ENCODE results near the gene SPANXD.
"Not testable (repeated sequence)": the region's sequence is repeated elsewhere in the genome, so short reads cannot be mapped to it uniquely, and the experiment has no call there.

The SPANXD gene, protein sequence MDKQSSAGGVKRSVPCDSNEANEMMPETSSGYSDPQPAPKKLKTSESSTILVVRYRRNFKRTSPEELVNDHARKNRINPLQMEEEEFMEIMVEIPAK

DNA sequence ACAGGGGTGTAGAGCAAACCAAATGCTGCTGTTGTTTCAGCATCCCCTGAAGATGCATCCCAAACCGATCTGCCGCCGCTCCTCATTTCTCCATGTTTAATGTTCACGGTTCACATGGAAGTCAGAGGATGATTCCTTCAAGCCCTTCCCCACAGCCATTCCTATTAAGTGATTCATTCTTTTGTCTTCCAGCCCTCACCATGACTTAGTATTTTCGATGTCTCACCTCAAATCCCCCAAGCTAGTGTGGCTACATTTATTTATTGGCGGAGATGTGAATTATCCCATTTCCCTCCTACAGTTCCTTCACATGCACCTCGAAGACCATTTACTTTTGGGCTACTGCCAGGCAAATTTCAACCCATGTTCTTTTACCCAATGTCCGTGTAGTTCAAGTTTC is at the start of gene SPANXD:
TSS of gene SPANXD (minus strand) at position 101 of the 400 bp plus-strand sequence. CDS start 334 bp downstream, outside the sequence.
- not testable (repeated sequence) for H3K4me1 ChIP-seq (ENCODE audit: insufficient read depth, low read length); H3K27me3 ChIP-seq (ENCODE audit: insufficient read depth, low read length); H3K9ac ChIP-seq (ENCODE audit: low read depth, low read length); H3K9me3 ChIP-seq (ENCODE audit: insufficient read depth, low read depth, low read length); H3K36me3 ChIP-seq (ENCODE audit: insufficient read depth, low read depth, low read length); H3K4me3 ChIP-seq (ENCODE audit: low read length); H3K27ac ChIP-seq (ENCODE audit: low read length)

DNA sequence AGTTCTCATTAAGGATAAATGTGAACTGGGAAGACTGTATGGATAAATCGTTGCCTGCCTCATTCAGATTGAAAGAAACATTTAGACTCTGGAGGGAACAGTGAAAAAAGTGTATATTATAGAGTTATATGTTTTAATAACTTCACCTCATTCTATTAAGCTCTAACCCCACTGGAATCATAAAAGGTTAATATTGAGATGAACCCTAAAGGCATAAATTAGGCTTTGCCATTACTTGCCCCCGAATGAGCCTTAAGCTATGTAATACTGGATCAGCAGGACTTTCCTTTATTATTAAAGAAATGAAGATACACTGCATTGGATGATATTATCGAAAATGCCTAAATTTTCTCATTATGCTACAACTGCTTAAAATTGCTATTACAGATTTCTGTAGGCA is 44.1 kb upstream of the SPANXD start:
- Histone ChIP-seq H3K4me1 (ENCODE audit: insufficient read depth, low read length) (no peaks in the 10 kb centered on the region), H3K9me3 (ENCODE audit: insufficient read depth, low read depth, low read length) (no peaks in the 10 kb centered on the region), H3K9ac (ENCODE audit: low read depth, low read length) (no peak overlapping the region), H3K4me3 (ENCODE audit: low read length) (no peak overlapping the region), H3K27ac (ENCODE audit: low read length) (no peak overlapping the region), H3K36me3 (ENCODE audit: insufficient read depth, low read depth, low read length) (no peaks in the 10 kb centered on the region), H3K27me3 (ENCODE audit: insufficient read depth, low read length) (no peaks in the 10 kb centered on the region)

DNA sequence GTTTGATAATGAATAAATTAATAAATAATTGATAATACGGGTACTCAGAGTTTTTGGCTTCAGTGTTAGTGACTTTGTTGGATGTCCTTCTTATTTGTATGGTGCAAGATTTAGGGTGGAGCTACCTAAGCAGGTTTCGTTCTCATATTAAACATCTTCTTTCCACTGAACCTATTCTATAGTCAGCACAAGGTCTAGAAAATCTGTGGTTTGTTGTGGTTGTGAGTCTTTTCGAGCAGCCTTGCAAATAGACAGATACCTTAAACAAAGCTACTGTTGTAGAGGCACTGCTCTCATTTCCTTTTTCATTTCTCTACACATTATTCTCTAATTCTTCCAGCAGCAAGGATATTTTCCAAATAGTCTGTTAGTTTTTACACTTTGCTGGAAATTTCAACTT is 38.1 kb upstream of the SPANXD start:
- Histone ChIP-seq H3K9me3 (ENCODE audit: insufficient read depth, low read depth, low read length) (no peaks in the 10 kb centered on the region), H3K27me3 (ENCODE audit: insufficient read depth, low read length) (no peaks in the 10 kb centered on the region)

DNA sequence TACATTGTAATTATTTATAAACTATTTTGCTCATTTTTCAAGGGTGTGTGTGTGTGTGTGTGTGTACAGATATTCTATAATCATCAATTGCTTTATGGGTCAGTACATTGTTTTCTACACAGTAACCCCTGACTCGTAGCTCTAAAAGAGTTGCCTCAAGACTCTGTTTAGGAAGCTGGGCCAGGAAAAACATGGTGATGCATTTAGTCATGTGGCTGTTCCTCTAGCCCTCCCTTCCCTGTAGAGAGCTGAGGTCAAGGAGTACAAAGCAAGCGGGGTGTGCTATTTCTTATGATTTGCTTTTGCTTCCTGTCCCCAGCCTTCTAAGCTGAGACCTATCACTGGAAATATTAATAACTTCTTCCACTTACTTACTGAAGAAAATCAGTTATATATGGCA is 34.8 kb upstream of the SPANXD start:
- Histone ChIP-seq H3K27ac (ENCODE audit: low read length) (no peak overlapping the region), H3K9me3 (ENCODE audit: insufficient read depth, low read depth, low read length) (no peaks in the 10 kb centered on the region), H3K4me1 (ENCODE audit: insufficient read depth, low read length) (no peaks in the 10 kb centered on the region), H3K27me3 (ENCODE audit: insufficient read depth, low read length) (no peaks in the 10 kb centered on the region), H3K4me3 (ENCODE audit: low read length) (no peak overlapping the region), H3K36me3 (ENCODE audit: insufficient read depth, low read depth, low read length) (no peaks in the 10 kb centered on the region), H3K9ac (ENCODE audit: low read depth, low read length) (no peak overlapping the region)

More for the DNA sequence above, 38.1 kb upstream of the SPANXD start:
- Histone ChIP-seq H3K27ac (ENCODE audit: low read length) (no peak overlapping the region), H3K4me3 (ENCODE audit: low read length) (no peak overlapping the region), H3K4me1 (ENCODE audit: insufficient read depth, low read length) (no peaks in the 10 kb centered on the region), H3K9ac (ENCODE audit: low read depth, low read length) (no peak overlapping the region), H3K36me3 (ENCODE audit: insufficient read depth, low read depth, low read length) (no peaks in the 10 kb centered on the region)

DNA sequence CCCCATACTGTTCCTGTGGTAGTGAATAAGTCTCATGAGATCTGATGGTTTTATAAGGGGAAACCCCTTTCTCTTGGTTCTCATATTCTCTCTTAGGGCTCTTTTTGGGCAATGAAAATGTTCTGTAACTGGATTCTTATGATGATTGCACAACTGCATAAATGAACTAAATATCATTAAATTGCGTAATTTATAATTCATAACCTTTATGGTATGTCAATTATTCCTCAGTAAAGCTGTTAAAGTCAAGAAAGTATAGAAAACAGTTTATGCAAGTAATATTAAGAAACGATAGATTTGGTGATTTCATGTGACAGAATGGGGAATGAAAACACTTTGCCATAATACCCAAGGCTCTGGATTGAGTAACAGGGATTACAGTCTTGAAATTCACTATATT is 33.5 kb upstream of the SPANXD start:
- Histone ChIP-seq H3K9ac (ENCODE audit: low read depth, low read length) (no peak overlapping the region), H3K4me1 (ENCODE audit: insufficient read depth, low read length) (no peaks in the 10 kb centered on the region), H3K27me3 (ENCODE audit: insufficient read depth, low read length) (no peaks in the 10 kb centered on the region), H3K36me3 (ENCODE audit: insufficient read depth, low read depth, low read length) (no peaks in the 10 kb centered on the region), H3K27ac (ENCODE audit: low read length) (no peak overlapping the region), H3K4me3 (ENCODE audit: low read length) (no peak overlapping the region), H3K9me3 (ENCODE audit: insufficient read depth, low read depth, low read length) (no peaks in the 10 kb centered on the region)

DNA sequence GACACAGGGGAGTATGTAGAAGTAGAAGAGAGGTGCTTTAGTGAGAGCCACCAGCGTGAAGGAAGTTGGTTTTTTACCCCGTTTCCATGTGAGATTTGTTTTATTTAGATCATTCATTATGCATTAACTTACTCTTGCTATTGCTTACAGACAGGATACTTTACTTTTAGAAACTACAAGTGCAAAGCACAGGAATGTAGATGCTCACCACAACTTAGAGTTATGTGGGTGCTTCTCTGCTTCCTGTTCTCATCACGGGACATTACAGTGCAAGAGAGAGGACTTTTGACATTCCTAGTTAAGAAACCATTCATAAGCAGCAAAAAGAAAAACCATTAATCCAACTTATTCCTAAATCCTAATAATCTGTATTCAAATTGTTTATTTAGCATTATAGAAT is 25.6 kb upstream of the SPANXD start:
- Histone ChIP-seq H3K27ac (ENCODE audit: low read length) (no peak overlapping the region), H3K4me3 (ENCODE audit: low read length) (no peak overlapping the region), H3K4me1 (ENCODE audit: insufficient read depth, low read length) (no peaks in the 10 kb centered on the region), H3K36me3 (ENCODE audit: insufficient read depth, low read depth, low read length) (no peaks in the 10 kb centered on the region), H3K27me3 (ENCODE audit: insufficient read depth, low read length) (no peaks in the 10 kb centered on the region), H3K9ac (ENCODE audit: low read depth, low read length) (no peak overlapping the region), H3K9me3 (ENCODE audit: insufficient read depth, low read depth, low read length) (no peaks in the 10 kb centered on the region)

DNA sequence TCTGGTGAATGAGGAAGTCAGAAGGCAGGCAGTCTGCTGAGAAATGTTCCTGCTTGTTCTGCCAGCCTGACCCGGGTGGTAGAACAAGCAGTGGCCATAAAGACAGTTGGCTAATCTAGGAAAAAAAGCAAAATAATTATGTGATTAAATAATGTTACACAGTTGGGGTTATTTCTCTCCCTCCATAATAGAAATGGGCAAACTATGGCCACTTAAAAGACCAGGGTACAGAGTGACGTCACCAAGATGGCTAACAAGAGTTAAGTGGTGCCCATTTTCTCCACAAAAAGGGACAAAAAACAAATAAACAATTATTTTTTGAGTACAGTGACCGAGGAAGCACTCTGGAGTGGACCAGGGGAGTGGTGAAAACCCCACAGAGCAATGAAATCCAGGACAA is 16.1 kb upstream of the SPANXD start:
- Histone ChIP-seq H3K4me3 (ENCODE audit: low read length) (no peak overlapping the region), H3K4me1 (ENCODE audit: insufficient read depth, low read length) (no peaks in the 10 kb centered on the region), H3K9ac (ENCODE audit: low read depth, low read length) (no peak overlapping the region), H3K27ac (ENCODE audit: low read length) (no peak overlapping the region), H3K36me3 (ENCODE audit: insufficient read depth, low read depth, low read length) (no peaks in the 10 kb centered on the region), H3K27me3 (ENCODE audit: insufficient read depth, low read length) (no peaks in the 10 kb centered on the region), H3K9me3 (ENCODE audit: insufficient read depth, low read depth, low read length) (no peaks in the 10 kb centered on the region)

DNA sequence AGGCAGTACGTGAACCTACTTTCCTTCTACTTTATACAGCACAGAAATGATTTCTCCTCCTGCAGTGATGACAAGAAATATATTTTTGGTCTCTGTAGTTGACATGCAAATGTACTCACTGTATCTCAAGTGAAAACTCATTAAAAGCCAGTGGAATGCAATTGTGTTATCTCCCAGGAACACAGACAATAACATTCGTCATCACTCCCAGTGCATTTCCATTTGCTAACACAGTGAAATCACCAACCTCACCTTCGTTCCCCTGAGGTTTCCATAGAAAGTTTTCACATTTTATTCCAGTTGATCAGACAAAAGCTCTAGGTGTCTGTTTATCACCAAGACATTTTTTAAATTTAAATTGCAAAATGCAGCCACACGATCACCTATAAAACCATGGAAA is 2.5 kb upstream of the SPANXD start:
- H3K4me1 ChIP-seq (ENCODE audit: insufficient read depth, low read length): no peaks in the 10 kb centered on the region
- H3K27ac ChIP-seq (ENCODE audit: low read length): no peak overlapping the region
- no peaks in the 10 kb centered on the region for H3K9me3 ChIP-seq (ENCODE audit: insufficient read depth, low read depth, low read length)
- H3K4me3 ChIP-seq (ENCODE audit: low read length): no peak overlapping the region
- H3K9ac ChIP-seq (ENCODE audit: low read depth, low read length): no peak overlapping the region
- no peaks in the 10 kb centered on the region for H3K36me3 ChIP-seq (ENCODE audit: insufficient read depth, low read depth, low read length)
- H3K27me3 ChIP-seq (ENCODE audit: insufficient read depth, low read length): no peaks in the 10 kb centered on the region

DNA sequence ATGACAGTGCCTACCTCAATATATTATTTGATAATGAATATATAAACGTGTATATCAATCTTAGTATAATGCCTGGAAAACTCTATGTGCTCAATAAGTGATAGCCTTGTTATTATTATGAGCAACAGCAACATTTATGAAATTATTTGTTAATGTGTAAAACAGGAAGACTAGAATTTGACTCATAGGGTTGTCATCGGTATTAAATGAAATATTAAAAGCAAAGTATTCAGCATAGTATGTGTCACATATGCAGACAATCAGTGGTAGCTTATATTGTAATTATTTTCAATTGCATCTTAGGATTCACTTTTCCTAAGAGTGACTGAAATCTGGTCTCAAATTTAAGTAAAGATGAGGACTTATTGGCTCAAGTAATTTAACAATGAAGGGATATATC is 24.6 kb downstream of the SPANXD start:
- no peak overlapping the region for H3K9ac ChIP-seq (ENCODE audit: low read depth, low read length)
- H3K4me1 ChIP-seq (ENCODE audit: insufficient read depth, low read length): no peaks in the 10 kb centered on the region
- no peaks in the 10 kb centered on the region for H3K9me3 ChIP-seq (ENCODE audit: insufficient read depth, low read depth, low read length)
- H3K4me3 ChIP-seq (ENCODE audit: low read length): no peak overlapping the region
- no peak overlapping the region for H3K27ac ChIP-seq (ENCODE audit: low read length)
- H3K36me3 ChIP-seq (ENCODE audit: insufficient read depth, low read depth, low read length): no peaks in the 10 kb centered on the region
- H3K27me3 ChIP-seq (ENCODE audit: insufficient read depth, low read length): no peaks in the 10 kb centered on the region

DNA sequence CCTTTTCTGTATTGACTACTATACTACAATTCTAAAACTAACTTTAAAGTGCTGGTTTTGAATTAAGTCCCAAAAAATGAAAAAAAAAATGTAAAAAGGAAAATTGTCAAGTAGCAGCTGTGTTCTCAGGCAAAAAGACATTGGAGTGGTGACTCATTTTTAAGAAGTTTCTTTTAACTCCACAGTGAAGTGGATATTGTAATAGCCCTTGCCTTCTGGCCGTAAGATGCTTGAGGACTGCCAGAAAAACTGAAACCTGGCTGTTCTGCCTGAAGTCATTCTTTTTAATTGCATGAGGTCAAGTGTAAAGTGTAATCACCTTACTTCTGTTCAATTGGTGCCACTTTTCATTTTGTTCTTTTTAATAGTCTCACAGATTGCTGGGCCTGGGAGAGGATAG is 28.9 kb downstream of the SPANXD start:
- Histone ChIP-seq H3K36me3 (ENCODE audit: insufficient read depth, low read depth, low read length) (no peaks in the 10 kb centered on the region), H3K9ac (ENCODE audit: low read depth, low read length) (no peak overlapping the region), H3K27me3 (ENCODE audit: insufficient read depth, low read length) (no peaks in the 10 kb centered on the region), H3K4me3 (ENCODE audit: low read length) (no peak overlapping the region), H3K27ac (ENCODE audit: low read length) (no peak overlapping the region), H3K4me1 (ENCODE audit: insufficient read depth, low read length) (no peaks in the 10 kb centered on the region), H3K9me3 (ENCODE audit: insufficient read depth, low read depth, low read length) (no peaks in the 10 kb centered on the region)

DNA sequence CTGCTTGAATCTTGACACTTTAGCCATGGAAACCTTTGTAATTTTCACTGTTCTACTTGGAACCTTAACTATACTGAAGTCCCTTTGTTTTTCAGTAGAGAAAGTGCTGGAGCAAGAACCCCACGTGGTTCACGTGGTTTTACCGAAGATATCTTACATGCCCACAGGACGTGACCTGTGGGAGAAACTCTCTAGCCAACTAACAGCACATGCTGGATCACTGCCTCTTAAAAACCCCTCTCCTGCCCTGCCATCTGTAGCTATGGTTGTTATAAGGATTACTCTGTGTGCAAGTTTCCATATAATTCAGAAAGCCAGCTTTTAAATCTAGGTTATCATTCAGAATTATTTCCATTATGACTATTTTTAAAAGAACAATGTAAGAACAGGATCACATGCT is 30.2 kb downstream of the SPANXD start:
- Histone ChIP-seq H3K4me3 (ENCODE audit: low read length) (no peak overlapping the region), H3K36me3 (ENCODE audit: insufficient read depth, low read depth, low read length) (no peaks in the 10 kb centered on the region), H3K27ac (ENCODE audit: low read length) (no peak overlapping the region), H3K9me3 (ENCODE audit: insufficient read depth, low read depth, low read length) (no peaks in the 10 kb centered on the region), H3K9ac (ENCODE audit: low read depth, low read length) (no peak overlapping the region), H3K27me3 (ENCODE audit: insufficient read depth, low read length) (no peaks in the 10 kb centered on the region), H3K4me1 (ENCODE audit: insufficient read depth, low read length) (no peaks in the 10 kb centered on the region)

DNA sequence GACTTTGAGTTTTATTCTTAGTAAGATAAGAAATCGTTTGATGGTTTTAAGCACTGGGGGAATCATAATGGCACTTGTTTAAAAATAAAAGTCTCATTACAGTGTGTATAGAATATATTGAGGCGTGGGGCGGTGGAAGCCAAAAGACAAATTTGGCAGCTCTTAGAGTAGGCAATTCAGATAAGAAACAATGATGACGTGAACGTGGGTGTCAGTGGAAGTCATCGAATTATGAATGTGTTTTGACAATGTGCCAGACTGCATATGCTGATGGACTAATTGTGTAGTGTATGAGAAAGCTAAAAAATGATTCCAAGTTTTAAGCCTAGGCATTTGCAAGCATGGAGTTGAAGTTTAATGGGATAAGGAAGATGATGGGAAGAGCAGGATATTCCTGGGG is 35.8 kb downstream of the SPANXD start:
- H3K36me3 ChIP-seq (ENCODE audit: insufficient read depth, low read depth, low read length): no peaks in the 10 kb centered on the region
- H3K27me3 ChIP-seq (ENCODE audit: insufficient read depth, low read length): no peaks in the 10 kb centered on the region
- H3K4me1 ChIP-seq (ENCODE audit: insufficient read depth, low read length): no peaks in the 10 kb centered on the region
- no peak overlapping the region for H3K9ac ChIP-seq (ENCODE audit: low read depth, low read length)
- H3K27ac ChIP-seq (ENCODE audit: low read length): no peak overlapping the region
- H3K4me3 ChIP-seq (ENCODE audit: low read length): no peak overlapping the region
- no peaks in the 10 kb centered on the region for H3K9me3 ChIP-seq (ENCODE audit: insufficient read depth, low read depth, low read length)

DNA sequence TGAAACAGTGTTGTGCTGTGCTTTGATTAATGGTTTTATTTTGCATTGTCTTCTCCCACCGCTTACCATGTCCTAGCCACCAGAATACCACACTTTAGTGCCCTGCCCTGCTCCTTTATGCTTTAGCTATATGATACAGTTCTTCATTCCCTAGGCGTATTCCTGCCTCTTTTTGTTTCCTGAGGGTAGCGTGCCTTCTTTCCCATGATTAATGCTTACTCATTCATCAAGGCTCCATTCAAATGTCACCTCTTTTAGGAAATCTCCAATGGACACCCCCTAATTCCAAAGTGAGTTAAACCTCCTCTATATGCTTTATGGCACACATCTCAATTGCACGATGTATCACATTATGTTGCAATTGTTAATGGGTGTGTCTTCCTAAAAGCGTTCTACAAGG is 46.3 kb downstream of the SPANXD start:
- Histone ChIP-seq H3K27me3 (ENCODE audit: insufficient read depth, low read length) (no peaks in the 10 kb centered on the region), H3K9me3 (ENCODE audit: insufficient read depth, low read depth, low read length) (no peaks in the 10 kb centered on the region), H3K9ac (ENCODE audit: low read depth, low read length) (no peak overlapping the region), H3K4me1 (ENCODE audit: insufficient read depth, low read length) (no peaks in the 10 kb centered on the region), H3K36me3 (ENCODE audit: insufficient read depth, low read depth, low read length) (no peaks in the 10 kb centered on the region), H3K27ac (ENCODE audit: low read length) (no peak overlapping the region), H3K4me3 (ENCODE audit: low read length) (no peak overlapping the region)
